HUES64 (cell line): ENCODE data around the gene ABHD10.
A peak's percentile ranks its signal among the peaks of the same experiment; 100 is the strongest.

ENCODE experiments used
- H3K27ac ChIP-seq: 2 replicates; pipeline ENCODE4 v1.7.0; 2013; ENCODE audit warnings: low read depth, low read length, inconsistent platforms
- H3K27me3 ChIP-seq: 2 replicates; pipeline ENCODE4 v1.6.1; 2013; ENCODE audit warnings: mild to moderate bottlenecking, low read length; ENCODE audit not compliant: insufficient read depth
- H3K36me3 ChIP-seq: 2 replicates; pipeline ENCODE4 v1.6.1; 2013; ENCODE audit warnings: mild to moderate bottlenecking, low read length; ENCODE audit not compliant: insufficient read depth
- H3K4me1 ChIP-seq: 2 replicates; pipeline ENCODE4 v1.6.1; 2013; ENCODE audit warnings: mild to moderate bottlenecking, low read length, moderate library complexity; ENCODE audit not compliant: insufficient read depth
- H3K4me3 ChIP-seq: 2 replicates; pipeline ENCODE4 v1.5.1; 2013; ENCODE audit warnings: mild to moderate bottlenecking, low read length, moderate library complexity
- H3K9ac ChIP-seq: 2 replicates; pipeline ENCODE4 v1.6.1; 2013; ENCODE audit warnings: mild to moderate bottlenecking, low read depth, low read length
- H3K9me3 ChIP-seq: 2 replicates; pipeline ENCODE4 v1.6.1; 2013; ENCODE audit warnings: low read depth, low read length; ENCODE audit not compliant: insufficient read depth
- WGBS: fragments of 150-250, 120-280 bp; methylation state at CpG from one replicate; pipeline ENCODE4 v1.1.7; 2013; ENCODE audit warnings: missing lambda C conversion rate; 5-methylcytosine and 5-hydroxymethylcytosine counted together

The ABHD10 gene

DNA sequence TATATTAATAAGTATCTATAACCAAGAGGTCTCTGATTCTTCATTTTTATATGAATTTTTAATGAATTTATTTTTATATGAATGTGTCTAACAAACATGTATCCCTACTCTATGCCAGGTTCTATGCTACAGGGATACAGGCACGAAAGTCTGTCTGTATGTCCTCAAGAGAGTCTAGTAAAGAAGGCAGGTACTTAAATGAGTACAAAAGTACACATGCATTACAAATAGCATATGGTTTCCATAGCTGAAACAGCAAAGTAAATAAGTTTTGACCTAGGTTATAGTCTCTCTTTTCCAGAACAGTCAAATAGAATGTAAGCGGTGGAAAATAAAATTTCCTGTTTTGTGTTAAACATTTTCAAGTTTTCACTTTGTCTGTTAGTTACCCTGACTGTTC lies 13.3 kb upstream of the ABHD10 start:
- Histone ChIP-seq H3K27ac (no peak overlapping the region), H3K4me1 (peaks cover 10% of the 10 kb centered on the region), H3K4me3 (no peak overlapping the region), H3K9ac (no peak overlapping the region), H3K36me3 (peaks cover 29% of the 10 kb centered on the region; the same call in 1 of the 2 replicates), H3K9me3 (no peaks in the 10 kb centered on the region), H3K27me3 (no peaks in the 10 kb centered on the region)
- 92% methylated on average over 2 of the region's 2 CpGs for WGBS

DNA sequence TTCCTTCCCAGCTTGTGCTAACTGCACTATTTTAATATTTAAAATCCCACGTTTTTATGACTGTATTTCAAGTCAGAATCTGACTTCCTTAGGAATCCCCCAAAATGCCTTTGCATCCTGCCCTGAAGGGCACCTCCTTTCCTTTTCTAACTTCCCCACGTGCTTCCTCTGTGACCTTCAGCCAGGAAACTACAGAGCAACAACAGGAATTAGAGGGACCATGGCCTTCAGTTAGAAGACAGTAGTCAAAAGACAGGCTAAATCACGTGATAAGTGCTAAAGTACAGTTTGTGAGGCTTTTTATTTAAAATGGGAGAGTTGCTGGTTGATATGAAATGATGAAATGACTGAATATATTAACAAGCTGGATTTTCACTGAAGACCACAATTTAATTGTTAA lies 11.8 kb upstream of the ABHD10 start:
- no peak overlapping the region for H3K27ac ChIP-seq
- WGBS, result 40% methylated on average over 3 of the region's 3 CpGs

DNA sequence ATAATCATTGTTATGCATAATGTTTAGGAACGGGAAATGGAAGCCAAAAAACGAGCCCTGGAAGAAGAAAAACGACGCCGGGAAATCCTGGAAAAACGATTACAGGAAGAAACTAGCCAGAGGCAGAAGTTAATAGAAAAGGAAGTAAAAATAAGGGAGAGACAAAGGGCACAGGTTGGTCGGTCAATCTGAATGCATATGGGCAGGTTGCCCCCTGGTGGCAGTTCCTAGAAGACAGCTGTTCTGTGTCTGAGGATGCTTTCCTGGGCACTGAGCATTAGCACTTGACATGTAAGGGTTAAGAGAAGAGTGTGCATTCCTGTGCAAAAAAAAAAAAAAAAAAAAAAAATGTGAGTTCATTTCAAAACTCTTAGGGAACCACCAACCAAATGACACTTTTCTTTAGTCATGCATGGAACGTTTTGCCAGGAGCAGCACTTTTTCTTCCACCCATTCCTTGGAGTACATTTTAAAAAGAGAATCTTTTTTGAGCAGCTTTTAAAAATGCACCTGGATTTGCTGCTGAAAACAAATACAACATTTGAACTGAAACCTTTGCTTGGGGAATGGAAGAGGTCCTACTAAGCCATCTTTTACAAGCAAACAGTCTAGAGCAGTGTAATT lies 11.1 kb upstream of the ABHD10 start:
- no peak overlapping the region for H3K9ac ChIP-seq

More for the DNA sequence above, 11.8 kb upstream of the ABHD10 start:
- Histone ChIP-seq H3K9ac (no peak overlapping the region), H3K4me1 (0 out of 2 replicates have a peak, but pooled peaks cover 2% of the 10 kb centered on the region), H3K27me3 (no peaks in the 10 kb centered on the region), H3K36me3 (peaks cover 29% of the 10 kb centered on the region; the same call in 1 of the 2 replicates), H3K4me3 (no peak overlapping the region), H3K9me3 (no peaks in the 10 kb centered on the region)

DNA sequence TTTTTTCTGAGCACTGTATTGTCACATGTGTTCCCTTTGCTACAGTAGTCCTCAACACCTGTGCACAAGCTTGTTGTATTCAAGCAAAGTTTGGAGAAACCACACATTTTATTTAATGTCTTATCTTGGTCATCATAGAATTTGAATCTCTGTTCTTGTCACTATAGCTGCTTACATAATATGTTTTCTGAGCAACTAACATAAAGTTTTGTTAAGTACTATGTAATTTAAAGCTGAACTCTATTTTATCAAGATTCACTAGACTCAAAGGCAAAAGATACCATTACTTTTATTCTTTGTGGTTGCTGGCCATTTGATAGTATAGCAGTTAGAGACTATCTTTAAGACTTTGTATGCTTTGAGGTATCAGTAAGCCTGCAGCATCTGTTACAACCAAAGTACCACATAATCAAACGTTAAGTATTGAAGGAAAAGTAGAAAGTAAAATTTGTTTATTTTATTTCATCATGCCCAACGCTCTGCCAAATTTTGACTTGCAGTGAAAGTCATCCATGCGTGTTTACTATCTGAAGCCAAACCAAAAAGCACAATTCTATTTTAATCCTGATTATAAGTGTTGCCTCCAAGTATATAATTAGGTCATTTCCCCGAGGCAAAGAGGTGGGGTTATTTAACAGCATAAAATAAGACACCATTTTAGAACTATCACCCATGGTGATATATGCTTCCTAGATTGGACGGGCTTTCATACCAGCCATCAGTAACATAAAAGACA lies 10.3 kb upstream of the ABHD10 start:
- H3K4me3 ChIP-seq, result no peak overlapping the region
- H3K27ac ChIP-seq, result no peak overlapping the region
- H3K27me3 ChIP-seq, result no peaks in the 10 kb centered on the region
- WGBS, result 98% methylated on average over 3 of the region's 5 CpGs
- H3K9ac ChIP-seq, result no peak overlapping the region
- H3K4me1 ChIP-seq, result 0 out of 2 replicates have a peak, but pooled peaks cover 2% of the 10 kb centered on the region
- no peaks in the 10 kb centered on the region for H3K9me3 ChIP-seq
- peaks cover 27% of the 10 kb centered on the region; the same call in 1 of the 2 replicates for H3K36me3 ChIP-seq

More for the DNA sequence above, 11.1 kb upstream of the ABHD10 start:
- Histone ChIP-seq H3K9me3 (no peaks in the 10 kb centered on the region), H3K27me3 (no peaks in the 10 kb centered on the region), H3K27ac (no peak overlapping the region), H3K4me1 (0 out of 2 replicates have a peak, but pooled peaks cover 2% of the 10 kb centered on the region), H3K36me3 (peaks cover 29% of the 10 kb centered on the region; the same call in 1 of the 2 replicates), H3K4me3 (no peak overlapping the region)
- 26% methylated on average over 8 of the region's 8 CpGs for WGBS

DNA sequence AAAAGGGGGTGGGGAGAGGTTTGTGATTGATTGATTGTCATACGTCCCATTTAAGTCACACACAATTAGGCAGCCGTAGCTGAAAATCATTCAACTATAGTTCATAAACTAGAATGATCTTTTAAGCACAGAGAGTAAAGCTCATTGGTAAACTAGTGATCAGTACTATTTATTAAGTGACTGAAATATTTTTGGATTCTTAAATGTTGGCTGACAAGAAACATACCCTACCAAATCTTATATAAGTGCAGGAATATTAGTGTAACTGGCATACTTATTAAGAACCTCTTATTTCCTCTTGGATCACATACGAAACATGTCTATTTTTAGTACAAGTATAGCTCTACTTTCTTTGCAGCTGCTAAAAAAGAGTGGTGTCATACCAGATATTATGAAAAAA lies 8.4 kb upstream of the ABHD10 start:
- Histone ChIP-seq H3K4me3 (no peak overlapping the region), H3K9me3 (no peaks in the 10 kb centered on the region), H3K36me3 (peaks cover 30% of the 10 kb centered on the region), H3K4me1 (0 out of 2 replicates have a peak, but pooled peaks cover 2% of the 10 kb centered on the region), H3K27me3 (no peaks in the 10 kb centered on the region), H3K27ac (no peak overlapping the region), H3K9ac (no peak overlapping the region)
- 100% methylated on average over 1 of the region's 3 CpGs for WGBS

DNA sequence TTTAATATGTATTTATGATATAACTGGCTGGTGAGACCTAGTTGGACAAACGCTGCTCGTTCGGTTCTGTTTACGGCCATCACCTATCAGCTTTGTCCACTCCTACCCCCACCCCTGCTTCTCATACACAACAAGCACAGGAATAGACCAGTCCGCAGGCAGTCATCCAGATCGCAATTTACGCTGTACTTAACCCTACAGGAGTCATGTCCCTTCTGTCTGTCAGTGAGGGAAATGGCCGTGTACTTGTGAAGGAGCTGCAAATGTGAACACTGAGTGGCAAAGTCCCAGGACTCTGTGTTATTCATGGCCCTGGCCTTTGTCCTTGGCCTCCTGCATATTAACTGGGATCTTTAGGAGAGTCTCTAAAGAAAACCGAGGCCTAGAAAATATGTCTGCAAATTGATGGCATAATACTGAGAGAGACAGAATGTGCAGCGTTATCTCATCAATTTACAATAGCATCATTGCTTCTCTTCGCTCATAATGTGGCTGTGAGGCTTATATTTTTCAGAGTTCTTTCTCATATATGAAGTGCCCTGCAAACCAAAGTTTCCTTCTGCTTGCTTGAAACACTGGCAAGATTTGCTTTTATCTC lies 7.2 kb upstream of the ABHD10 start:
- Histone ChIP-seq H3K4me3 (no peak overlapping the region), H3K4me1 (0 out of 2 replicates have a peak, but pooled peaks cover 2% of the 10 kb centered on the region), H3K27me3 (no peaks in the 10 kb centered on the region), H3K27ac (no peak overlapping the region), H3K9me3 (no peaks in the 10 kb centered on the region), H3K36me3 (peaks cover 30% of the 10 kb centered on the region), H3K9ac (no peak overlapping the region)
- 88% methylated on average over 11 of the region's 11 CpGs for WGBS

DNA sequence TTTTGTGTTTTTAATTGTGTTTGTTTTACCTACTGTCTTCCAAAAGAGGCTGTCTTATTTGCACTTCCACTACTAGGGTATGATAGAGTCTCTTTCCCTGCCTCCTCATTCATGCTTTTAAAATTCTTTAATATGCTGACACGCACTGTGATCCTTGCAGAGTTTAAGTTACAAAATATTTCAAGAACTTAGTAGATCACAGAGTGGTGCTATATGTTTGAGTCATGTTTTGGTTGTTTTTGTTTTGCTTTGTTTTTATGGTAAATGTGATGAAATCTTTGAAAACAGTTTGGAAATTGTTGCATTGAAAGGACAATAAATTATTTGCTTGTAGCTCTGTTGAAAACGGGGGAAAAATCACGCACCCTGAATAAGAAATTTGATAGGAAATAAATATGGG lies 5.9 kb upstream of the ABHD10 start:
- H3K36me3 ChIP-seq, result peaks cover 30% of the 10 kb centered on the region
- H3K9ac ChIP-seq, result no peak overlapping the region
- no peak overlapping the region for H3K27ac ChIP-seq
- H3K4me1 ChIP-seq, result no peaks in the 10 kb centered on the region
- no peaks in the 10 kb centered on the region for H3K9me3 ChIP-seq
- H3K27me3 ChIP-seq, result no peaks in the 10 kb centered on the region
- WGBS, result 84% methylated on average over 3 of the region's 3 CpGs
- no peak overlapping the region for H3K4me3 ChIP-seq

DNA sequence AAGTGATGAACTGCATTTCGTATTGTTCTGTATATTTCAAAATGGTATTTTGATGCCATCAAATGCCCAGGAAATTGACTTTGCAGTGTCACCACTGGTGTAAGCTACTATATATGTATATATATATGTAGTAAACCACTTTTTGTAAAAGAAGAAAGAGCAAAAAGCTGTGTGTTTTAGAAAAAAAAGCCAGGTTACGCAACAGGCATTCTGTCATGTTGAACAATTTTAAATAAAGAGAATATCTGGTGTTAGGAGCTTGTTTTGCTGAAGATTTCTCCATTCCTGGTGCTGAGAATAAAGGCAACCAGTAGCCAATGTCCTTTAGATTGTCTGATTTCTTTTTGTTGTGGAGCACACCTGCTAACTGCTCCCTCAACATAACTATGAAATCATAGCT lies 3.7 kb upstream of the ABHD10 start:
- peaks cover 5% of the 10 kb centered on the region for H3K4me1 ChIP-seq
- H3K27me3 ChIP-seq, result no peaks in the 10 kb centered on the region
- H3K27ac ChIP-seq, result no peak overlapping the region
- H3K36me3 ChIP-seq, result peaks cover 11% of the 10 kb centered on the region
- H3K9ac ChIP-seq, result no peak overlapping the region
- H3K9me3 ChIP-seq, result no peaks in the 10 kb centered on the region
- no peak overlapping the region for H3K4me3 ChIP-seq
- WGBS, result 90% methylated on average over 2 of the region's 2 CpGs

DNA sequence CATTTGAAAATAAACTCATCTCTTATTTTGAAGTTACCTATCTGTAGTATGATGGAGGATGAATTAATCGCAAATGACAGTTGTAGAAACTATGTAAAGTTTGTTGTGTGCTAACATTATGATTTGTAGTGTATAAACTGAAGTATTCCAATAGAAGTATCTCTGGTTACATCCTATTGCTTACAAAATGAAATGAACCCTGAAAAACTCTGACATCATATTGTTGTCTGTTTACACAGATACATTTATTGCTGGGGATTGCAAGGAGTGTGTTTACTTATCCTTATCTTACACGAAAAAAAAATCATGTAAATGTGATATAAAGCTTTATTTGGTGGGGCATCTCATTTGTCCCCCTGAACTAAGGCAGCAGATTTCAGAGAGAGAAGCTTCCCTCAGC lies 2.6 kb upstream of the ABHD10 start:
- peaks cover 9% of the 10 kb centered on the region for H3K36me3 ChIP-seq
- H3K4me3 ChIP-seq, result no peak overlapping the region
- no peaks in the 10 kb centered on the region for H3K9me3 ChIP-seq
- peaks cover 7% of the 10 kb centered on the region for H3K4me1 ChIP-seq
- H3K27me3 ChIP-seq, result no peaks in the 10 kb centered on the region
- no peak overlapping the region for H3K9ac ChIP-seq
- H3K27ac ChIP-seq, result no peak overlapping the region
- 91% methylated on average over 1 of the region's 2 CpGs for WGBS

DNA sequence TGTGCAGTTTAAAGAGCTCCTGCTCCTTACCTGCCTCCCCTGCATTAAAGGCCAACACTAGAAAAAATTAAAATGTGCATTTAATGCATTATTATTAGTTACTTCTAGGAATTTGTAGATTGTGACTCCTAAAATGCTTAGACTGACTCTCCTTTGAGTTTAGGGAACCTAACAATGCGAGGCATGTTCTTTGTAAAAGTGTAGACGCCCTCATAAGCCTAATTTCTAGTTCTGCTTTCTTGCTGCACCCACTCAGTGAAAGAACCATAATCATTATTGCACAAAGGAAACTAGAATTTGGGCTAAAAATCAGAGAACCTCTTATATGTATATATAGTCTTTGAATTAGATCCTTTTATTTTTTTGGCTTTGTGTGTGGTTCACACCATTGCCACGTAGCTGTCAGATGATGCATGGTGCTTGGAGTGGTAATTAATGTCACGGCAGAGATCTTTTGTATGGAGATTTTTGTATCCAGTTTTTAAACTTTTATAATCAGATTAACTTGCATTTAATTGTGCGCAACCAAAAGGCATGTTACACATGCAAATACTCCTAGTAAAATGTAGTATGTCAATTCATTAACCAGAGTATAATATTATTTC lies 710 bp downstream of the ABHD10 start:
- H3K9me3 ChIP-seq, result no peaks in the 10 kb centered on the region
- H3K4me1 ChIP-seq, result peaks cover 7% of the 10 kb centered on the region
- no peaks in the 10 kb centered on the region for H3K27me3 ChIP-seq
- peak overlapping the region; percentile 96 for H3K4me3 ChIP-seq
- peak overlapping the region; percentile 87 for H3K9ac ChIP-seq
- peaks cover 11% of the 10 kb centered on the region for H3K36me3 ChIP-seq
- 19% methylated on average over 4 of the region's 5 CpGs for WGBS
- H3K27ac ChIP-seq, result peak overlapping the region; percentile 71
